ENCODE data around the gene CDHR4.
"Not testable (repeated sequence)": the region's sequence is repeated elsewhere in the genome, so short reads cannot be mapped to it uniquely, and the experiment has no call there.

CDHR4 gene

GRCh38 chr3:49802719-49803464 is 3.2 kb upstream of the CDHR4 start, which contains the start of gene INKA1:
Gene INKA1 (plus strand): TSS chr3:49803261. CDS start chr3:49803393, 132 bp downstream.
- DNase-seq: peak; percentile 91

- no peak for DNase-seq
Observed at GRCh38 chr3:49801160-49801559, 1.5 kb upstream of the CDHR4 start.

GRCh38 chr3:49799105-49799504 is 568 bp downstream of the CDHR4 start:
- no peak for DNase-seq

GRCh38 chr3:49794926-49795905 is 4.5 kb downstream of the CDHR4 start:
- DNase-seq: no peak

GRCh38 chr3:49794431-49794830 is 5.2 kb downstream of the CDHR4 start:
- no peak for DNase-seq

- DNase-seq: no peak
Observed at GRCh38 chr3:49793486-49794085, 6.1 kb downstream of the CDHR4 start.

DNA sequence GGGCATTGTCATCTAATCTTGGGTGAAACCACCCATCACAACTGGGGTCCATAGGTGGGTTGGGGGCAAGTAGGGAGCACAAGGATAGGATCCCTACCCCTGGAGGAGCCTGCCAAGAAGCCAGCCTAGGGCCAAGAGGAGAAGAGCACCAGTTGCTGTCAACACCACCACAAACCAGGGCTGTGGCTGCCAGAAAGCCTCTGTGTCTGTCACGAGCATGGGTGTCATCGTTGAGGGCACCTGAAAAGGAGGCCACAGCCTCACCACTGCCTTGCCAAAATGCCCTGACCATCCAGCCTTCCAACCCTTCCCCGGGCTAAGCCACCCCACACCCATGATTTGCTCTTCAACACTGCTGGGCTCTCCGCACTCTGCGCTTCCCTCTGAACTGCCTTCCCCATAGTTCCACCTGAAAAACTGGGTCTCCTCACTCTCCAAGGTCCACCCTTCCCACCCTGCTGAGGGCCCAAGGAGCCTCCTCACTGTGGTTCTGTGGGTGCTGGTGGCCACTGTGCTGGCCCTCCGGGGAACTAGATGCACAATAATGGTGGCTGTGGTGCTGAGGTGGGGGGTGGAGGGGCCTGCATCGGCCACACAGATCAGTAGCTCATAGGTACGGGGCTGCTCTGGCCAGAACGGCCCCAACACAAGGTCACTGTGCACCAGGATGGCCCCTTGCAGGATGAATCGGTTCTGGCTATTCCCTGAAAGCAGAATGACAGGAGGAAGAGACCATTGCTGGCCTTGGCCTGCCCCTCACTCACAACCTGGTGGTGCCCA is 7.1 kb downstream of the CDHR4 start:
- no peak for DNase-seq

DNA sequence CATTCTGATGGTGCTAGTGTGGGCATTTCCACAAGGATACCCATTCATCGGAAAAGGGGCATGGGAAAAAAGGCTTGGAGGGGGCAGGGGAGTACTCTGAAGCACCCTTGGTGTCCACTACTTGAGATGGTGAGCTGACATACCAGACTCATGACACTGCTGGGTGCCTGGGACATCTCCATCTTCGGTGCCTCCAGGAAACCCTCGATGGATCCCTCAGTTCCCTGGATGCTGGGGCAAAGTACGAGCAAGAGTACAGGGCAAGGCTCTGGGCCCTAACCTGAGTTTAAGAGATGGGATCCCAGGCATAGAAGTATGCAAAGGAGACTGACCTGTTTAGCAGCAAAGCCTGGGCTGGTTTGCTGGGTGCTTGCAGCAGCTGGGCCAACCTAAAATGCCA is 8.1 kb downstream of the CDHR4 start:
- no peak for DNase-seq

GRCh38 chr3:49790626-49791411 is 8.9 kb downstream of the CDHR4 start:
- no peak for DNase-seq

DNA sequence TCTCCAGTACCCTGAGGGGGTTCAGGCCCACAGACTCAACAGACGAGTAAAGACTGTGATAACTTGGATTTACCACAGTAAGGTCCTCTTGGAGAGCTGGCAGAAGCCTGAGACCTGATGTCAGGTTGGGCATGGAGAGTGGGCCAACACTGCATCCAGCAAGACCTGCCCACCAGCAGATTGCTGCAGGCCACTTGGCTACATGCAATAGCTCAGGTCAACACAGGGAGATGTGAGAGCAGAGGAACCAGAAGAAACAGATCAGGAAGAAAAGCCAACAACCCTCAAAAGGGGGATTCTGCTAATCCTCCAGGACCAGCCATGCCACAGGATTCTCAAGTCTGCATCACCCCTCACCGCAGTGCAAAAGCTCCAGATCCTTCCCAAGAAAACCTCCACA is 11.6 kb downstream of the CDHR4 start:
- DNase-seq: no peak

GRCh38 chr3:49787536-49787935 is 12.1 kb downstream of the CDHR4 start:
- DNase-seq: no peak

GRCh38 chr3:49787182-49787464 is 12.6 kb downstream of the CDHR4 start:
- no peak for DNase-seq

DNA sequence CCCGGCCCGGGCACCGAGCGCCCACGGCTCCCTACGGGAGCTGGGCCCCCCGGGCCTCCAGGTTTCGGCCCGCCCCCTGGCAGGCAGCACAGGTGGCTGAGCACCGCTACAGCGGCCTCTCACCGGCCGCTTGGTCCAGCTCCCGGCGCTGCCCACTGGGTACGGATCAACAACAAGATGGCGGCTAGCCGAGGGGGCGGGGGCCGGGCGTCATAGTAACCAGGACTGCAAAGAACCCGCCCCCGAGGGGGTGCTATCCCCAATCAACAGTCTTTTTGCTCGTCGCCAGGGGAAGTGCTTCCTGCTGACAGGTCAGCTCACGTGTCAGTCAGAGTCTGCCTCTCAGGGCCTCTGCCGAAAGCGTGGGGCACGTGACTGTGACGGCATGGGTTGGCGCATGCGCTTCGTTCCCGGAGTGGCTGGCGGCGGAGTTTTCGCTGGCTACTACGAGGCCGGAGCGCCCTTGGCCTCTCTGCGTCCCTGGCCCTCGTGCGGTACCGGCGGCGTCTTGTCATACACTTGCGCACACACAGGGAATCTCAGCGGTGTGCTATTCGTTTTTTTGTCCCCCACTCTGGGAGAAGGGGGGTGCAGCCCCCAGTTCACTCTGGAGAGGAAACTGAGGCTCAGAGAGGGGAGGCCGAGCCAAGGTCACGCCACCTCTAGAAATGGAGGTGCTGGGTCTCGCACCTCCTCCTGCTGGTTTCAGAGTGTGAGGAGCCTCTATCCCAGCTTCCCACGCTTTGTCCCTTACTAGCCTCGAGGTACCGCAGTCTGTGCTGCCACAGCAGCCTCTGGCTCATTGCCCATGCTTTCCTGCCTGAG is 13.1 kb downstream of the CDHR4 start, which contains the start of gene IP6K1:
Gene IP6K1, minus strand, starts transcription at position 186 of the 825 bp plus-strand sequence. CDS start 38,502 bp downstream, outside the sequence.
- peak; percentile 99 for DNase-seq

- peak; percentile 38 for DNase-seq
Observed at GRCh38 chr3:49785565-49786356, 13.9 kb downstream of the CDHR4 start.

DNA sequence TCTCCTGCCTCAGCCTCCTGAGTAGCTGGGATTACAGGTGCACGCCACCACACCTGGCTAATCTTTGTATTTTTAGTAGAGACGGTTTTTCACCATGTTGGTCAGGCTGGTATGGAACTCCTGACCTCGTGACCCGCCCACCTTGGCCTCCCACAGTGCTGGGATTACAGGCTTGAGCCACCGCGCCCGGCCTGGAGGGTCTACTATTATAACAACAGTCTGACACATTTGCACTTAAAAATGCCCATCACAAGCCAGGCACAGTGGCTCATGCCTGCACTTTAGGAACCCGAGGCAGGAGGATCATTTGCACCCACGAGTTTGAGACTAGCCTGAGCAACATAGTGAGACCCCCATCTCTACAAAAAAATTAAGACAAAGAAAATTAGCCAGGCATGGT is 17.4 kb downstream of the CDHR4 start:
- DNase-seq: not testable (repeated sequence)

DNA sequence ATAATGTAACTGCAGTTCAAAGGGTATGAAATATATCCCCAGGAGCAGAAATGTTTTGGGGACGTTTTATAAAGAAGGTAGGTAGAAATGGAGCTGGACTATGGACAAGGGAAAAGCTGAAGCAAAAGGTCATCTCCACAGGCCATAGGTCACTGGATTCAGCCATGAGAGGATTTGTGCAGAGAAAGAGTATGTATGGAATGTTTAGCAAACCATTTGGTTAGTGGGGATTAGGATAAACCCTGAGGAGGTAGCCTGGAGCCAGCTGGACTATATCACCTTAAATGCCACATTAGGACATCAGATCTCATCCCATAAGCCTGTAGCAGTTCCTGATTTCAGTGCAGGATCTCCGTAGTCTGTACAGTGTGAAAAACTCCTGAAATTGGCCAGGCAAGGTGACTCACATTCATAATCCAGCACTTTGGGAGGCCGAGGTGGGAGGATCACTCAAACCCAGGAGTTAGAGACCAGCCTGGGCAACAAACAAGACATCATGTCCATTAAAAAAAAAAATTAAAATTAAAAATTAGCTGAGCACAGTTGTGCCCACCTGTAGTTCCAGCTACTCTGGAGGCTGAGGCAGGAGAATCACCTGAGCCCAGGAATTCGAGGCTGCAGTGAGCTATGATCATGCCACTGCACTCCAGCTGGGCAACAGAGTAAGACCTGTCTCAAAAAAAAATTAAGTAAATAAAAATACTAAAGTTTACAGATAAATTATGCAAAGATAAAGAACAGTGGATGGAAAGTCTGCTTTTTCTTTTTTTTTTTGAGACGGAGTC is 18.1 kb downstream of the CDHR4 start:
- peak; percentile 68 for DNase-seq

- not testable (repeated sequence) for DNase-seq
Observed at GRCh38 chr3:49780975-49781365, 18.7 kb downstream of the CDHR4 start.

- DNase-seq: no peak
Observed at GRCh38 chr3:49780080-49780974, 19.3 kb downstream of the CDHR4 start.

All from NCI-H82 (cell line).